Activated CD4-positive, alpha-beta T cell treated with anti-CD3 and anti-CD28 coated beads for 36 hours (primary cell): ENCODE measurements around the gene IRF1. TPM values are rescaled to one million over a fixed set of nuclear protein-coding genes. Genes with fewer than 3 reads are reported as not detected.

ENCODE experiments used
- total RNA-seq, 2 experiments: library from RNA; stranded (reverse); gene quantifications; one replicate each; pipeline ENCODE4 v1.2.3, GENCODE V29; 2021

The IRF1 gene
- total RNA-seq, 2 experiments from 2014 or later = 121 to 130 TPM

Other genes with a start within 250 kb of the IRF1 start
- gene PDLIM4, start 233.1 kb downstream of the IRF1 start, total RNA-seq = under 1 TPM; 0.21 to 0.23 TPM
- 1 to 10 TPM in 1 of 2 experiments, under 1 TPM in 1; 0.66 to 1.1 TPM for gene SLC22A4, start 196.4 kb downstream of the IRF1 start, total RNA-seq
- gene SLC22A5, start 121.1 kb downstream of the IRF1 start, total RNA-seq = 1 to 10 TPM; 3.7 to 4.9 TPM
- gene IL5, start 52.7 kb upstream of the IRF1 start, total RNA-seq = 1 to 10 TPM in 1 of 2 experiments, under 1 TPM in 1; 0.69 to 1.6 TPM
- gene RAD50, start 66.2 kb upstream of the IRF1 start, total RNA-seq = 10 to 100 TPM; 46.0 to 51.3 TPM
- 1 to 10 TPM; 3.9 to 5.5 TPM for gene IL13, start 167.4 kb upstream of the IRF1 start, total RNA-seq
- under 1 TPM; 0.32 to 0.77 TPM for gene IL4, start 183.2 kb upstream of the IRF1 start, total RNA-seq
- 10 to 100 TPM in 1 of 2 experiments, 1 to 10 TPM in 1; 7.1 to 10.6 TPM for gene KIF3A, start 246.8 kb upstream of the IRF1 start, total RNA-seq